ENCODE results near the gene DR1. TPM values are rescaled to one million over a fixed set of nuclear protein-coding genes. Genes with fewer than 3 reads are reported as not detected.

The DR1 gene
- polyA plus RNA-seq, 1 experiment = 44.9 TPM

DNA sequence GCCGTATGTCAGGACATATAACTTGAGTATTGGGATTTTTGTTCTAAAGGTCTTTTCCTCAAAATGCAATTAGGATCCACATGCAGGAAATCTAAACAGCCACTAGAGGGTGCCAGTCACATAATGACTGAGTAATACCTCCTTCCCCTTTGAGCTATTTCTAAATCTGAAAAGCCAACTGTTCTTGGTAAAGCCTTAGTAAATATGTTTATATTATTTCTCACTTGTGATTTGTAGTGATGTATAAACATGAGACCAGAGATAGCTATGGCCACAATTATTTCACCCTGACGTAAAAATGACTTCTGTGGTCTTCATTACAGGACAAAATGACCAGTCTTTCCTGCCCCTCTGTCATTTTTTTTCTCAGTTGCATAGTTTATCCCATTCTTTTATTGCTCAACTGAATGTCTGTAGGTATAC, 41.0 kb upstream of the DR1 start:
- Histone ChIP-seq H3K27me3 (ENCODE audit: control insufficient read depth, insufficient read depth, low read length) (no peaks in the 10 kb centered on the region), H3K27ac (ENCODE audit: low read depth, low read length) (no peak overlapping the region), H3K9me3 (ENCODE audit: control insufficient read depth, insufficient read depth, low read length) (no peaks in the 10 kb centered on the region), H3K4me3 (ENCODE audit: low read depth, low read length) (no peak overlapping the region)
- ChIA-PET POLR2A (interaction anchor here (0.8 to 1.2 kb wide), 3 partner anchors 21 to 248 kb away, joined by 3 read pairs; partner anchors contain the start of gene DR1), CTCF (interaction anchor here (0.5 to 3.0 kb wide), 98 partner anchors 8 to 1031 kb away, joined by 3 to 48 read pairs (median 5); partner anchors contain the start of genes DR1 and MTF2)
- DNase-seq (ENCODE audit: low read depth, low spot score) = peak; percentile 48
- TF ChIP-seq, protein P1, sequence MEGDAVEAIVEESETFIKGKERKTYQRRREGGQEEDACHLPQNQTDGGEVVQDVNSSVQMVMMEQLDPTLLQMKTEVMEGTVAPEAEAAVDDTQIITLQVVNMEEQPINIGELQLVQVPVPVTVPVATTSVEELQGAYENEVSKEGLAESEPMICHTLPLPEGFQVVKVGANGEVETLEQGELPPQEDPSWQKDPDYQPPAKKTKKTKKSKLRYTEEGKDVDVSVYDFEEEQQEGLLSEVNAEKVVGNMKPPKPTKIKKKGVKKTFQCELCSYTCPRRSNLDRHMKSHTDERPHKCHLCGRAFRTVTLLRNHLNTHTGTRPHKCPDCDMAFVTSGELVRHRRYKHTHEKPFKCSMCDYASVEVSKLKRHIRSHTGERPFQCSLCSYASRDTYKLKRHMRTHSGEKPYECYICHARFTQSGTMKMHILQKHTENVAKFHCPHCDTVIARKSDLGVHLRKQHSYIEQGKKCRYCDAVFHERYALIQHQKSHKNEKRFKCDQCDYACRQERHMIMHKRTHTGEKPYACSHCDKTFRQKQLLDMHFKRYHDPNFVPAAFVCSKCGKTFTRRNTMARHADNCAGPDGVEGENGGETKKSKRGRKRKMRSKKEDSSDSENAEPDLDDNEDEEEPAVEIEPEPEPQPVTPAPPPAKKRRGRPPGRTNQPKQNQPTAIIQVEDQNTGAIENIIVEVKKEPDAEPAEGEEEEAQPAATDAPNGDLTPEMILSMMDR (IDR thresholded peaks at IDR 0.05; ENCODE audit: low read depth, low read length) = peak; percentile 90

DNA sequence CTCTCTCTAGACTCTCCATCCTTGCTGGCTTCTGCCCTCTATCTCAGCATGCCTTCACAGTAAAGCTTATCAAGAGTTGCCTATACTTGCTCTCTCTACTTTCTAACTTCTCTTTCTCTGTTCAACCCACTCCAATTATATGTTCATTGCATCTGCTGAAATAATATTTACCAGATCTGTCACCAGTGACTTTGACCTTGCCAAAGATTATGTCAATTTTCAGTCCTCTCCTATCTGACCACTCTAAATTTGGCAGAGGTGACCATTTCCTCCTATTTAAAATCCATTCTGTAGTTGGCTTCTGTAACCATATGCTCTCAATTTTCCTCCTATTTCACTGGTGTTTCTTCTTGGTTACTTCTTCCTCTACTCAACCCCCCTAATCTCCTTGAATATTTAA, 38.8 kb upstream of the DR1 start:
- Histone ChIP-seq H3K27ac (ENCODE audit: low read depth, low read length) (no peak overlapping the region), H3K9me3 (ENCODE audit: control insufficient read depth, insufficient read depth, low read length) (no peaks in the 10 kb centered on the region), H3K27me3 (ENCODE audit: control insufficient read depth, insufficient read depth, low read length) (no peaks in the 10 kb centered on the region), H3K4me3 (ENCODE audit: low read depth, low read length) (no peak overlapping the region)
- ChIA-PET CTCF (no interaction called here), POLR2A (no interaction called here)
- TF ChIP-seq, protein P1 (IDR thresholded peaks at IDR 0.05; ENCODE audit: low read depth, low read length) = no peak
- no peak for DNase-seq (ENCODE audit: low read depth, low spot score)

DNA sequence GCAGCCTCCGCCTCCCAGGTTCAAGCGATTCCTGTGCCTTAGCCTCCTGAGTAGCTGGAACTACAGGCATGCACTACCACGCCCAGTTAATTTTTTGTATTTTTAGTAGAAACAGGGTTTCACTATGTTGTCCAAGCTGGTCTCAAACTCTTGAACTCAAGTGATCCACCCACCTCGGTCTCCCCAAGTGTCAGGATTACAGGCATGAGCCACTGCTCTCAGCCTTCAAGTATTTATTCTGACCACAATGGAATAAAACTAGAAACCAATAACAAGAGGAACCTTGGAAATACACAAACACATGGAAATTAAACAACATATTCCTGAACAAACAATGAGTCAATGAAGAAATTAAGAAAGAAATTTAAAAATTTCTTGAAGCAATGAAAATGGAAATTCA, 32.7 kb upstream of the DR1 start:
- Histone ChIP-seq H3K27me3 (ENCODE audit: control insufficient read depth, insufficient read depth, low read length) (no peaks in the 10 kb centered on the region), H3K9me3 (ENCODE audit: control insufficient read depth, insufficient read depth, low read length) (no peaks in the 10 kb centered on the region), H3K27ac (ENCODE audit: low read depth, low read length) (no peak overlapping the region), H3K4me3 (ENCODE audit: low read depth, low read length) (no peak overlapping the region)
- POLR2A ChIA-PET = no interaction called here
- DNase-seq (ENCODE audit: low read depth, low spot score) = no peak
- TF ChIP-seq, protein P1 (IDR thresholded peaks at IDR 0.05; ENCODE audit: low read depth, low read length) = no peak
- CTCF ChIA-PET = interaction anchor here (2.6 kb wide), 1 partner anchor 8 kb away, joined by 14 read pairs; no protein-coding TSS in a partner anchor

DNA sequence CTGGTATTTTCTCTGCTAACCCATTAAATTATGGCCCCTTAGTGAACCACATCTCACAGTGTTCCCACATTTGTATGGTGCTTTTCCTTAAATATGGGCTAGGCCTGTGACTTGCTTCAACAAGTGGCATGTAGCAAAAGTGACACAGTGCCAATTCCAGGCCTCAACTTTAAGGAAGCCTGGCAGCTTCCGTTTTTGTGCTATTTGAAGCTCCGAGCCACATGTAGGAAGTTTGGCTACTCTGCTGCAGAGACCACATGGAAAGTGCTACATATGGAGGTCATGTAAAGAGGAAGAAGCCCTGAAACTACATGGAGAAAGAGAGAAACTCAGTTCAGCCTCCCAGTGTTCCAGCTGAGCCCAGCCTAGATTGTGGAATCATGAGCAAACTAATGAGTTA, 28.5 kb upstream of the DR1 start:
- Histone ChIP-seq H3K27ac (ENCODE audit: low read depth, low read length) (no peak overlapping the region), H3K9me3 (ENCODE audit: control insufficient read depth, insufficient read depth, low read length) (no peaks in the 10 kb centered on the region), H3K27me3 (ENCODE audit: control insufficient read depth, insufficient read depth, low read length) (no peaks in the 10 kb centered on the region), H3K4me3 (ENCODE audit: low read depth, low read length) (no peak overlapping the region)
- ChIA-PET POLR2A (no interaction called here), CTCF (interaction anchor here (1.2 to 1.9 kb wide), 2 partner anchors 13 kb away, joined by 4 to 12 read pairs; no protein-coding TSS in a partner anchor)
- no peak for DNase-seq (ENCODE audit: low read depth, low spot score)
- TF ChIP-seq, protein P1 (IDR thresholded peaks at IDR 0.05; ENCODE audit: low read depth, low read length) = no peak

DNA sequence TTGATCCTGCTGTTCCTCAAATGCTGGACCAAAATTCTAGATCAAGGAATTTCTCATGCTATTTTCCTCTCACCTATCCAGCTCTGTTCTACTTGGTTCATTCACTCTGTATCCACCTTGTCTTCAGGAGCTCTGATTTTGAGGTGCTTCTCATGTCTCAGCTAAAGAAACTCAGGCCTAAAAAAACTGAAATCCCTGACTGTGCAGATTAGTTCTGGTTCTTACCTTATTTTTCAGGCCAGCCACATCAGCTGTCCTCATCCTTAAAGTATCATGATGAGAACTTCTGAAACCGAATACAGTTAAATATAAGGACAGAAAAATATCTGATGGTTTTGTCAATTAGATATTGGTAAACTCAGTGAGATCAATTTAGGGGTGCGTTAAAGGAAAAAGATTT, 27.8 kb upstream of the DR1 start:
- DNase-seq (ENCODE audit: low read depth, low spot score) = no peak
- no peak overlapping the region for H3K4me3 ChIP-seq (ENCODE audit: low read depth, low read length)
- CTCF ChIA-PET = interaction anchor here (1.2 kb wide), 1 partner anchor 13 kb away, joined by 4 read pairs; no protein-coding TSS in a partner anchor
- no peak overlapping the region for H3K27ac ChIP-seq (ENCODE audit: low read depth, low read length)
- TF ChIP-seq, protein P1 (IDR thresholded peaks at IDR 0.05; ENCODE audit: low read depth, low read length) = no peak
- H3K9me3 ChIP-seq (ENCODE audit: control insufficient read depth, insufficient read depth, low read length) = no peaks in the 10 kb centered on the region
- H3K27me3 ChIP-seq (ENCODE audit: control insufficient read depth, insufficient read depth, low read length) = no peaks in the 10 kb centered on the region
- POLR2A ChIA-PET = no interaction called here
